Cardiac septum (tissue), 1 donor: Measurements from ENCODE around the gene MROH8. TPM values are rescaled to one million over a fixed set of nuclear protein-coding genes. Genes with fewer than 3 reads are reported as not detected.
"Not testable (repeated sequence)": the region's sequence is repeated elsewhere in the genome, so short reads cannot be mapped to it uniquely, and the experiment has no call there.

Source experiments
- DNase-seq: peaks from one replicate; pipeline ENCODE4 v3.0.0-alpha.2; 2020; ENCODE audit warnings: low spot score
- intact Hi-C: fragments of 100-400 bp; cut with DNase I; formaldehyde crosslinking; loops from one replicate; pipeline ENCODE4 v1.14.0; 2022
- total RNA-seq: library from RNA; stranded (reverse); fragmentation: NEBNext Ultra II Directional; extraction: Animal tissue kit (Norgen Biotek cat#: 25700); gene quantifications from one replicate; pipeline ENCODE4 v1.2.1, GENCODE V29; 2021
- donor health status: DM: no; HTN: no; CAD: no.

The MROH8 gene
- total RNA-seq, 1 donor from 2014 or later: 3.8 TPM

DNA sequence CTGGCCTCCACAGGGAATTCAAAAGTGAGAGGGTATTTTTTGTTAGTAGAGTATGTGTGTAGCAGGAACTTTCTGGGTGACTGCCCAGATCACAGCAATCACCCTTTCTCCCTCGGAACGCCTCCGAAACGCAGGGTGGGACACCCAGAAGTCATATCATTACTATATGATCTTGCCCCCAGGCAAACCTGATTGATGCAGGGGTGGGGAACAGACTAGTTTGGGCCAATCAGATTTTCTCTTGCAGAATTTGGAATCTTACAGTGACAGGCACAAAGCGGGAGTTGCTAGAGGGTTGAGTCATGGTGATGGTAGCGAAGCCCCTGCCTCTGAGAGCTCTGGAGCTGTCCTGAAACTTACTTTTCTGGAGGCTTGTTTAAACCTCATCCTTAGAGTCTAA is 16.7 kb downstream of the MROH8 start:
- intact Hi-C loops: no loop called here
- DNase-seq: no peak

- DNase-seq: no peak
- intact Hi-C loops: no loop called here
Observed at GRCh38 chr20:37161830-37162549, 17.4 kb downstream of the MROH8 start.

DNA sequence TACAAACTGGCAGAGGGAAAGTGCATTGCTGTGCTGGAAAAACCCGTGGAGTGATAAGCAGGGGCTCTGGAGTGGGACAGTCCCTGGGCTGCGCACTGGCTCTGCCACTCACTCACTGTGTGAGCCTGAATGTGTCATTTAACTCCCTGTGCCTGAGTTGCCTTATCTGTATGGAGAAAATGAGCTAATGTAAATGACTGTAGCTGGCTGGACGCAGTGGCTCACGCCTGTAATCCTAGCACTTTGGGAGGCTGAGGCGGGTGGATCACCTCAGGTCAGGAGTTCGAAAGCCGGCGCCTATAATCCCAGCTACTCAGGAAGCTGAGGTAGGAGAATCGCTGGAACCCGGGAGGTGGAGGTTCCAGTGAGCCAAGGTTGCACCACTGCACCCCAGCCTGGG is 18.7 kb downstream of the MROH8 start:
- DNase-seq: no peak
- intact Hi-C loops: no loop called here

- intact Hi-C loops: no loop called here
- no peak for DNase-seq
Observed at GRCh38 chr20:37158248-37158647, 21.1 kb downstream of the MROH8 start.

GRCh38 chr20:37155987-37156386 is 23.4 kb downstream of the MROH8 start:
- DNase-seq: no peak
- intact Hi-C loops: no loop called here

DNA sequence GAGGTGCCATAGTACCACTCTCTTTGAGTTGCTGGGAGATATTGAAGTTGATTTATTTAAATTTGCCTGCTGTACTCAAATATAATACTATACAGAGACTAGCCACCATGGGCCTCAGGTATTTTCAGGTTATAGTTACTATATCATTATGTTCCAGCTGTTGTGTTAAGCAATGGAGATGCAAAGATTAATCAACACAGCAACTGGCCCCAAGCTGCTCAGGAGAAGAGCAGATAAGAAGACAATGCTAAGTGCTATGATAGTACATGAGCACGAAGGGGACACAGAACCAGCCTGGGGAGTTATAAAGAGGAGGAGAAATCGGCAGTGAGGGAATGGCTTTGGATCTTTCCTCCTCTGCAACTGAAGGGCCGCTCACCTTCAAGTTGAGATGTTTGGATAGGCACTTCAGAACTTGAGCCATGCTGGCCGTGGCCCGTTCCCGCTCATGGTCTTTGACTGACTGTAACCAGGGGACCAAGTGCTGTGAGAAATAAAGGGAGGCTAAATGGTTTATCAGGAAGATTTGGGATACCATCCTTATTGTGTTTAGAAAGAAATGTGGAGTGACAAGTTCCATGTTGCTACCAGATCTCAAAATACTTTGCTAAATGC is 24.6 kb downstream of the MROH8 start:
- intact Hi-C loops: no loop called here
- no peak for DNase-seq

DNA sequence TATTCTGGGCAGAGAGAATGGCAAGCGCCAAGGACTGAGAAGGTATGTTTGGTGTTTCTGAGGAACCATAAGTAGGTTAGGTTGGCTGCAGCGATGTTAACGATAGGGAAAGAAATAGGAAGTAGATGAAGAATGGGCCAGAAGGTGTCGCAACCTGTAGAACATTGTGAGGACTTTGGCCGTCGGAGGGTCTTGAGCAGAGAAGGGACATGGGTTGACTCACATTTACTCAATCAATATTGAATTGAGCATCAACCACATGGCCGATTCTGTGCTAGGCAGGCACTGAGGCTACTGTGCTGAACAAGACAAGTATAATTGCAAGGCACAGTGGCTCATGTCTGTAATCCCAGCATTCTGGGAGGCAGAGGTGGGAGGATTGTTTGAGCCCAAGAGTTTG is 27.1 kb downstream of the MROH8 start:
- intact Hi-C loops: no loop called here
- DNase-seq: no peak

- intact Hi-C loops: no loop called here
- DNase-seq: no peak
Observed at GRCh38 chr20:37151529-37151928, 27.8 kb downstream of the MROH8 start.

DNA sequence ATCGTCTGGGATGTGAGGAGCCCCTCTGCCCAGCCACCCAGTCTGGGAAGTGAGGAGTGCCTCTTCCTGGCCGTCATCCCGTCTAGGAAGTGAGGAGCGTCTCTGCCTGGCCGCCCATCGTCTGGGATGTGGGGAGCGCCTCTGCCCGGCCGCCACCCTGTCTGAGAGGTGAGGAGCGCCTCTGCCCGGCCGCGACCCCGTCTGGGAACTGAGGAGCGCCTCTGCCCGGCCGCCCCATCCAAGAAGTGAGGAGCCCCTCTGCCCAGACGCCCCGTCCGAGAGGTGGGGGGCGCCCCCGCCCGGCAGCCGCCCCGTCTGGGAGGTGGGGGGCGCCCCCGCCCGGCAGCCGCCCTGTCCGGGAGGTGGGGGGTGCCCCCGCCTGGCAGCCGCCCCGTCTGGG is 28.5 kb downstream of the MROH8 start:
- DNase-seq, intact Hi-C loops: not testable (repeated sequence)

DNA sequence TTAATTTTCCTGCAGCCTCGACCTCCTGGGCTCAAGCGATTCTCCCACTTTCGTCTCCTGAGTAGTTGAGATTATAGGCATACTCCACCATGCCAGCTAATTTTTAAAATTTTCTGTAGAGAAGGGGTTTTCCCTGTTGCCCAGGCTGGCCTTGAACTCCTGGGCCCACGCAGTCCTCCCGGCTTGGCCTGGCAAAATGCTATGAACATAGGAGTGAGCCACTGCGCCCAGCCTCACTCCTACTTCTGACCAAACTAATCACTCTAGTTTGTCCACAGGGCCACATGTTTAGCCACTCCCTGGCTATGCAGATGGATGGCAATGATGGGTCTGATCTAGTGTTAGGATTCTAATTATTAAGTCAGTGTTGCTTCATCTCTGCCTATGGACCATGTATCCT is 32.1 kb downstream of the MROH8 start:
- DNase-seq: no peak
- intact Hi-C loops: no loop called here

GRCh38 chr20:37144856-37145404 is 34.4 kb downstream of the MROH8 start:
- intact Hi-C loops: no loop called here
- DNase-seq: no peak

- intact Hi-C loops: no loop called here
Observed at GRCh38 chr20:37142708-37143107, 36.6 kb downstream of the MROH8 start.

DNA sequence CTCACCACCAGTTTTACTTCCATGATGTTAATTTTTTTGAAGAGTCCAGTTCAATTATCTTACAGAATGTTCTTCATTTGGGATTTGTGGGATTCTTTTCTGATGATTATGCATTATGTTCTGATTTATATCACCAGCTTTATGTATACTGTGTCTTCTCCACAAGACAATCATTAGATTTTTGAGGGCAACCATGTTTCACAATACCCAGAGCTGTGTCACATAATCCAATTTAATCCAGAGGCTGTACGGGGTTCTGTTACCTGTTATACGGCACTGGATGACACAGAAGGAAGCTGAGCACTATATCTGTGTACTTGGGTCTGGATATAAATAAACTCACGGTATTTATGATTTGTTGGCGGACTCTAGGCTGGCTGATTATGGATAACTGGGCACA is 41.8 kb downstream of the MROH8 start:
- intact Hi-C loops: no loop called here
- no peak for DNase-seq

More at GRCh38 chr20:37142708-37143107, 36.6 kb downstream of the MROH8 start:
- no peak for DNase-seq

GRCh38 chr20:37133952-37134351 is 45.4 kb downstream of the MROH8 start:
- intact Hi-C loops: no loop called here
- no peak for DNase-seq

- DNase-seq: no peak
- intact Hi-C loops: no loop called here
Observed at GRCh38 chr20:37131486-37131885, 47.9 kb downstream of the MROH8 start.

- intact Hi-C loops: no loop called here
- no peak for DNase-seq
Observed at GRCh38 chr20:37128803-37129202, 50.5 kb downstream of the MROH8 start.

DNA sequence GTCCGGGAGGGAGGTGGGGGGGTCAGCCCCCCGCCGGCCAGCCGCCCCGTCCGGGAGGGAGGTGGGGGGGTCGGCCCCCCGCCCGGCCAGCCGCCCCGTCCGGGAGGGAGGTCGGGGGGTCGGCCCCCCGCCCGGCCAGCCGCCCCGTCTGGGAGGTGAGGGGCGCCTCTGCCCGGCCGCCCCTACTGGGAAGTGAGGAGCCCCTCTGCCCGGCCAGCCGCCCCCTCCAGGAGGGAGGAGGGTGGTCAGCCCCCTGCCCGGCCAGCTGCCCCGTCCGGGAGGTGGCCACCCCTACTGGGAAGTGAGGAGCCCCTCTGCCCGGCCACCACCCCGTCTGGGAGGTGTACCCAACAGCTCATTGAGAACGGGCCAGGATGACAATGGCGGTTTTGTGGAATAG is 53.1 kb downstream of the MROH8 start:
- DNase-seq, intact Hi-C loops: not testable (repeated sequence)

DNA sequence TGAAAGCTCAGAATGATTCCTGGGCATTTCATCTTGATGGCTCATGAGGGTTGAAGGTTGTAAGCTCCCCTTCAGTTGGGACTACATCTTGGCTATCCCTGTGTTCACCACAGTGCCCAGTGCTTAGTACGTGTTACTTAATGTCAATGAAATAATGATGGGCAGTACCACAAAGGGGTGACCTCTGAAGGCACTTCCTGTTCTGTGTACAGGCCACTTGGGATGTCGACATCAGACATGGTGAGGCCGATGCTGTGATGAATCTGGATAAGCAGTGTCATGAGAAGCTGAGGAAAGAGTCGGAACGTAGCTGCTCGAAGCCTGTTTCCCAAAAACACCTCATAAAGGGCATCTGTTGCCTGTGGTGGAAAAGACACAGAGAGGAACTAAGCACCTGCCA is 55.9 kb downstream of the MROH8 start:
- intact Hi-C loops: no loop called here
- DNase-seq: no peak

DNA sequence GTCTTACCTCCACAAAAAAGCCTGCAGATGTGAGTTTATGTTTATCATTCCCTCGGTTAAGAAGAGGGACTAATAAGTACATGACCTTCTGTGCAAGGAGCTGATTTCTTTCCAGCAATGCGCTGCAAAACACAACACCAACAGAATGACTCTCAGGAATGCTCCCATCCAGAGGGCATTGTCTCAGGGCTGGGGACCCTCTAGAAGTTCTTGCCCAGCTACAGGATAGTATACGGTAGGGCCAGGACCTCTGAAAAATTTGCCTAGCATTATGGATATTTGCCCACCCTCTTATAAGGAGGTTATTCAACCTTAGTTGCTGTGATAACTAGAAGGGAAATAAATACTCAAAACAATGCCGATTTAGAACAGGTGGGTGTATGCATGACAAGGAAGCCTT is 58.9 kb downstream of the MROH8 start:
- intact Hi-C loops: no loop called here
- no peak for DNase-seq

GRCh38 chr20:37119356-37120036 is 59.9 kb downstream of the MROH8 start:
- intact Hi-C loops: no loop called here
- no peak for DNase-seq

- DNase-seq: no peak
- intact Hi-C loops: no loop called here
Observed at GRCh38 chr20:37114012-37114411, 65.3 kb downstream of the MROH8 start.
